Panc1 (cell line): ENCODE results near the gene SF3A1. TPM values are rescaled to one million over a fixed set of nuclear protein-coding genes. Genes with fewer than 3 reads are reported as not detected.

ENCODE experiments used
- ATAC-seq: fragments of 200-7000 bp; cut with Tn5 transposase; 2 replicates; pipeline ENCODE4 v1.9.1; 2020; ENCODE audit warnings: mild to moderate bottlenecking, moderate library complexity
- BruUV-seq: library from RNA; stranded (reverse); fragments of 400-500 nt; replicated peaks from 2 replicates; lab custom pipeline; 2021; lab: Mats Ljungman, UMichigan
- CTCF ChIA-PET: fragments of 300-600 bp; sonication (Branson Sonifier 250); formaldehyde crosslinking; loops from one replicate; lab custom pipeline; 2022; ENCODE audit warnings: antibody characterized with exemption; lab: Charles Lee
- POLR2A ChIA-PET: fragments of 300-600 bp; sonication (Branson Sonifier 250); formaldehyde crosslinking; loops from one replicate; lab custom pipeline; 2022; ENCODE audit warnings: antibody characterized with exemption; lab: Charles Lee
- DNase-seq: peaks from one replicate; pipeline ENCODE4 v3.0.0-alpha.2; 2010; ENCODE audit warnings: low read depth, low spot score
- H3K27ac ChIP-seq: 2 replicates; pipeline ENCODE4 v1.5.1; 2011; ENCODE audit warnings: mild to moderate bottlenecking, low read length, inconsistent platforms
- H3K27me3 ChIP-seq: fragments of 200-500 bp; sonication (Bioruptor generic); 2 replicates; pipeline ENCODE4 v1.6.0; 2014; ENCODE audit warnings: low read length, inconsistent platforms; ENCODE audit not compliant: control insufficient read depth, insufficient read depth
- H3K36me3 ChIP-seq: fragments of 200-500 bp; sonication (Bioruptor generic); 2 replicates; pipeline ENCODE4 v1.5.1; 2014; ENCODE audit warnings: inconsistent platforms, mild to moderate bottlenecking, low read length, moderate library complexity; ENCODE audit not compliant: control insufficient read depth, insufficient read depth
- H3K4me1 ChIP-seq: 2 replicates; pipeline ENCODE4 v1.5.1; 2011; ENCODE audit warnings: inconsistent platforms, mild to moderate bottlenecking, low read length, moderate library complexity; ENCODE audit not compliant: control insufficient read depth, insufficient read depth
- H3K4me3 ChIP-seq, 2 experiments: 2 replicates each; pipeline ENCODE4 v1.5.1; 2011 to 2012; ENCODE audit warnings: low read depth in 2 of 2, low read length in 2 of 2, mild to moderate bottlenecking in 2 of 2, inconsistent platforms in 1 of 2, moderate library complexity in 1 of 2
- H3K9me3 ChIP-seq: fragments of 200-500 bp; sonication (Bioruptor generic); 2 replicates; pipeline ENCODE4 v1.5.1; 2014; ENCODE audit warnings: low read depth, mild to moderate bottlenecking, inconsistent platforms, low read length, moderate library complexity; ENCODE audit not compliant: control insufficient read depth, insufficient read depth
- POLR2AphosphoS5 ChIP-seq: IDR thresholded peaks from 2 replicates; pipeline ENCODE4 v1.6.1; 2012; ENCODE audit warnings: mild to moderate bottlenecking, low read depth, low read length, moderate library complexity
- SIN3A ChIP-seq: IDR thresholded peaks from 2 replicates; pipeline ENCODE4 v1.6.1; 2012; ENCODE audit warnings: low read depth, mild to moderate bottlenecking, low read length, moderate library complexity, borderline replicate concordance; ENCODE audit not compliant: insufficient read depth
- TCF7L2 ChIP-seq: IDR thresholded peaks from 2 replicates; pipeline ENCODE4 v1.6.1; 2011; ENCODE audit warnings: mild to moderate bottlenecking, low read depth, low read length, inconsistent platforms
- in situ Hi-C: cut with HindIII; loops from 2 replicates; pipeline ENCODE4 v1.10.0; 2016; ENCODE audit warnings: low sequenced_read_pairs, low pct_unique_long_range_greater_than_20kb
- intact Hi-C: fragments of 100-400 bp; cut with micrococcal nuclease; formaldehyde crosslinking; loops from one replicate; pipeline ENCODE4 v1.10.0; 2022; ENCODE audit not compliant: unreplicated experiment
- total RNA-seq: library from RNA; stranded (reverse); gene quantifications from one replicate; pipeline ENCODE4 v1.2.1, GENCODE V29; 2021; ENCODE audit not compliant: unreplicated experiment
- TF ChIP-seq, protein P1 (sequence below): fragments of 450-650 bp; IDR thresholded peaks from 2 replicates; pipeline ENCODE4 v1.5.1; 2017; ENCODE audit warnings: mild to moderate bottlenecking
- TF ChIP-seq, protein P2 (sequence below), 2 experiments: IDR thresholded peaks; 2 replicates each; pipeline ENCODE4 v1.6.1; 2011 to 2012; ENCODE audit warnings: low read depth in 2 of 2, control low read depth in 1 of 2, low read length in 1 of 2, mild to moderate bottlenecking in 1 of 2, moderate library complexity in 1 of 2; ENCODE audit not compliant: insufficient read depth in 1 of 2

The SF3A1 gene
- total RNA-seq, 1 experiment from 2014 or later: 176 TPM

DNA sequence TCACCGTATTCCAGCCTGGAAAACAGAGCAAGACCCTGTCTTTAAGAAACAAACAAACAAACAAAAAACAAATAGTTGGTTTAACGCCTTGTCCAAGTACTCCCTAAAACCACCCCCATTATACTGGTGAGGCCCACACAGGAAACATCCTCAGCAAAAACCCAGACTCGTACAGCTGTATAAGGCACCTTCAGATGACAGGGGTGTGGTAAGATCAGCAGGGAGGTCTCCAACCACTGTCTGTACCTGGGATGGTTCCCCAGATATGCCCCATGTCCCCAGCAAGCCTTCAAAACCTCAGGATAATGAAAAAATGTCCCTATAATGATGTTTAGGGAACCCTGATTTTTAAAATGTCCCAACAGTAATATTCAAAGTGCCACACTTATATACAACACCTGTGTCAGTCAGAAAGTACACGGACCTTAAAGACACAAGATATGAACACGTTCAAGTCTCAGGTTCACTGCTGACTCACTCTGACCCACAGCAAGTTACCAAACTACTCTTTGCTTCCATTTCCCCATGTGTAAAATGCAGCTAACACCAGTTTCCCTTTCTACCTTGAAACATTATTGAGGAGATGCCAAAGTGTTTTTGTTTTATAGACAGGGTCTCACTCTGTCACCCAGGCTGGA, 9.3 kb downstream of the SF3A1 start:
- no peaks in the 10 kb centered on the region for H3K4me1 ChIP-seq
- intact Hi-C loops: no loop called here
- no peaks in the 10 kb centered on the region for H3K27me3 ChIP-seq
- no peaks in the 10 kb centered on the region for H3K9me3 ChIP-seq
- H3K36me3 ChIP-seq: peaks cover 35% of the 10 kb centered on the region
- no peak for DNase-seq
- no peak overlapping the region for H3K4me3 ChIP-seq
- in situ Hi-C loops: no loop called here
- CTCF ChIA-PET: no interaction called here
- no peak overlapping the region for H3K27ac ChIP-seq
- POLR2A ChIA-PET: no interaction called here
- TF ChIP-seq, protein P1, sequence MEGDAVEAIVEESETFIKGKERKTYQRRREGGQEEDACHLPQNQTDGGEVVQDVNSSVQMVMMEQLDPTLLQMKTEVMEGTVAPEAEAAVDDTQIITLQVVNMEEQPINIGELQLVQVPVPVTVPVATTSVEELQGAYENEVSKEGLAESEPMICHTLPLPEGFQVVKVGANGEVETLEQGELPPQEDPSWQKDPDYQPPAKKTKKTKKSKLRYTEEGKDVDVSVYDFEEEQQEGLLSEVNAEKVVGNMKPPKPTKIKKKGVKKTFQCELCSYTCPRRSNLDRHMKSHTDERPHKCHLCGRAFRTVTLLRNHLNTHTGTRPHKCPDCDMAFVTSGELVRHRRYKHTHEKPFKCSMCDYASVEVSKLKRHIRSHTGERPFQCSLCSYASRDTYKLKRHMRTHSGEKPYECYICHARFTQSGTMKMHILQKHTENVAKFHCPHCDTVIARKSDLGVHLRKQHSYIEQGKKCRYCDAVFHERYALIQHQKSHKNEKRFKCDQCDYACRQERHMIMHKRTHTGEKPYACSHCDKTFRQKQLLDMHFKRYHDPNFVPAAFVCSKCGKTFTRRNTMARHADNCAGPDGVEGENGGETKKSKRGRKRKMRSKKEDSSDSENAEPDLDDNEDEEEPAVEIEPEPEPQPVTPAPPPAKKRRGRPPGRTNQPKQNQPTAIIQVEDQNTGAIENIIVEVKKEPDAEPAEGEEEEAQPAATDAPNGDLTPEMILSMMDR: no peak
- no peak for TF ChIP-seq TCF7L2
- TF ChIP-seq SIN3A: no peak
- BruUV-seq: no TSS peak
- ATAC-seq: no peak

DNA sequence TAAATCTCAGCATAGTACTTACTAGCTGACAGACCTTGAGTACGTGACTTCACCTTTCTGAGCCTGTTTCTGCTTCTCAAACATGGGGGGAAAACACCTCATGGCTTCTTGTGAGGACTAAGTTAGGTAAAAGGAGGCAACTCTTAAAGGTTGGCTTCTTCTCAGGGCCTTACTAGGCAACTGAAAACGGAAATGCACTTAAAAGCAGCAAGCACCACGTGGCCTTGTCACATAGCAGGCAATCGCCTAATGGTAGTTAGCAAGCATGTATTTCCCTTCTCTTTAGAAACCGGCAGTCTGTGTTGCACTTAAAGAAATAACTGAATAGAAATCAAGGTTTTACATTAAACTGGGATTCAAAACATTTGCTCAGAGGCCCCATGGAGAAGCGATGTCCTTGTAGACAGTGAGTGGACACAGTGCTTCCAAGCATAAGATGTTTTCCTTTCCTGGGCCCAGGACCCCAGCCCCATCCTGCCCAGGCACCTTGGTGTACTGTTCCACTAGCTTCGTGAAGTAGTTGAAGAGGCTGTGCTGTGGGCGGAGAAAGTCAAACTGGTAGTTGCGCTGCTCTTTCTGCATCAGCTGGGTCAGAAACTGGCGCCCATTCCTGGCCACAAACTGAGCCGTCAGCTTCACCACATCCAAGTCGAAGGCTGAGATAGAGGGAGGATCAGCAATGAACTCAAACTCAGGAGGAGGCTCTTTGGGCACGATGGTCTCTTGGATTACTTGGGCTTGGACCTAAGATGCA, 12.1 kb downstream of the SF3A1 start:
- CTCF ChIA-PET: no interaction called here

More for the DNA sequence above, 12.1 kb downstream of the SF3A1 start:
- no peak overlapping the region for H3K27ac ChIP-seq
- in situ Hi-C loops: no loop called here
- no peak for ATAC-seq
- no peaks in the 10 kb centered on the region for H3K4me1 ChIP-seq
- no peak overlapping the region for H3K4me3 ChIP-seq
- no peak for TF ChIP-seq TCF7L2
- no peak for TF ChIP-seq POLR2AphosphoS5
- TF ChIP-seq, protein P2, sequence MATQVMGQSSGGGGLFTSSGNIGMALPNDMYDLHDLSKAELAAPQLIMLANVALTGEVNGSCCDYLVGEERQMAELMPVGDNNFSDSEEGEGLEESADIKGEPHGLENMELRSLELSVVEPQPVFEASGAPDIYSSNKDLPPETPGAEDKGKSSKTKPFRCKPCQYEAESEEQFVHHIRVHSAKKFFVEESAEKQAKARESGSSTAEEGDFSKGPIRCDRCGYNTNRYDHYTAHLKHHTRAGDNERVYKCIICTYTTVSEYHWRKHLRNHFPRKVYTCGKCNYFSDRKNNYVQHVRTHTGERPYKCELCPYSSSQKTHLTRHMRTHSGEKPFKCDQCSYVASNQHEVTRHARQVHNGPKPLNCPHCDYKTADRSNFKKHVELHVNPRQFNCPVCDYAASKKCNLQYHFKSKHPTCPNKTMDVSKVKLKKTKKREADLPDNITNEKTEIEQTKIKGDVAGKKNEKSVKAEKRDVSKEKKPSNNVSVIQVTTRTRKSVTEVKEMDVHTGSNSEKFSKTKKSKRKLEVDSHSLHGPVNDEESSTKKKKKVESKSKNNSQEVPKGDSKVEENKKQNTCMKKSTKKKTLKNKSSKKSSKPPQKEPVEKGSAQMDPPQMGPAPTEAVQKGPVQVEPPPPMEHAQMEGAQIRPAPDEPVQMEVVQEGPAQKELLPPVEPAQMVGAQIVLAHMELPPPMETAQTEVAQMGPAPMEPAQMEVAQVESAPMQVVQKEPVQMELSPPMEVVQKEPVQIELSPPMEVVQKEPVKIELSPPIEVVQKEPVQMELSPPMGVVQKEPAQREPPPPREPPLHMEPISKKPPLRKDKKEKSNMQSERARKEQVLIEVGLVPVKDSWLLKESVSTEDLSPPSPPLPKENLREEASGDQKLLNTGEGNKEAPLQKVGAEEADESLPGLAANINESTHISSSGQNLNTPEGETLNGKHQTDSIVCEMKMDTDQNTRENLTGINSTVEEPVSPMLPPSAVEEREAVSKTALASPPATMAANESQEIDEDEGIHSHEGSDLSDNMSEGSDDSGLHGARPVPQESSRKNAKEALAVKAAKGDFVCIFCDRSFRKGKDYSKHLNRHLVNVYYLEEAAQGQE (IDR thresholded peaks at IDR 0.05; ENCODE audit: insufficient read depth in 1 of 2, low read depth in 2 of 2, low read length in 1 of 2): no peak
- TF ChIP-seq SIN3A: no peak
- TF ChIP-seq, protein P1: no peak
- BruUV-seq: no TSS peak
- peaks cover 30% of the 10 kb centered on the region for H3K36me3 ChIP-seq
- DNase-seq: no peak
- no peaks in the 10 kb centered on the region for H3K9me3 ChIP-seq
- POLR2A ChIA-PET: no interaction called here
- intact Hi-C loops: no loop called here
- no peaks in the 10 kb centered on the region for H3K27me3 ChIP-seq
